GM18498 (cell line): ENCODE measurements around the gene LRRC34.

ENCODE experiments used
- ATAC-seq: cut with Tn5 transposase; IDR thresholded peaks from one replicate; pipeline ENCODE4 v1.9.1; 2021; ENCODE audit warnings: mild to moderate bottlenecking, moderate library complexity; ENCODE audit not compliant: unreplicated experiment

The LRRC34 gene

GRCh38 chr3:169815590-169816150 lies 3.0 kb upstream of the LRRC34 start:
- ATAC-seq: no peak

GRCh38 chr3:169813757-169814517 lies 1.2 kb upstream of the LRRC34 start:
- ATAC-seq: peak; percentile 86

DNA sequence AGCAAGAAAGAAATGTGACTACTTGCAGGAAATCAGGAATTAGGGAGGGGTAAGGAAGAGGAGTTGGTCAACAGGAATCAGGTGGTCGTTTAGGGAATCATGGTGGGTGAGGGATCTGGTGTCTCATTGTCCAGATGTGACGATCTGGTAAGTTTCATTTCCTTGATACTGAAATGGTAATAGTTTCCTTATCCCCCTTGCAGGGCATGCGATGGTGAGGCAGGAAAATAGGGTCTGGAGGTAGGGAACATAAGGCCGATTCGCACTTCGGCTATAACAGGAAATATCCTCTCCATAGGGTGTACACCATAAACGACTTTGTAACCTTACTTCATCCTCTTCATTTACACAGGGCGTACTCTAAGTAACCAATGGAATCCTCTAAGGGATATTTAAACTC lies 574 bp upstream of the LRRC34 start:
- ATAC-seq: no peak

DNA sequence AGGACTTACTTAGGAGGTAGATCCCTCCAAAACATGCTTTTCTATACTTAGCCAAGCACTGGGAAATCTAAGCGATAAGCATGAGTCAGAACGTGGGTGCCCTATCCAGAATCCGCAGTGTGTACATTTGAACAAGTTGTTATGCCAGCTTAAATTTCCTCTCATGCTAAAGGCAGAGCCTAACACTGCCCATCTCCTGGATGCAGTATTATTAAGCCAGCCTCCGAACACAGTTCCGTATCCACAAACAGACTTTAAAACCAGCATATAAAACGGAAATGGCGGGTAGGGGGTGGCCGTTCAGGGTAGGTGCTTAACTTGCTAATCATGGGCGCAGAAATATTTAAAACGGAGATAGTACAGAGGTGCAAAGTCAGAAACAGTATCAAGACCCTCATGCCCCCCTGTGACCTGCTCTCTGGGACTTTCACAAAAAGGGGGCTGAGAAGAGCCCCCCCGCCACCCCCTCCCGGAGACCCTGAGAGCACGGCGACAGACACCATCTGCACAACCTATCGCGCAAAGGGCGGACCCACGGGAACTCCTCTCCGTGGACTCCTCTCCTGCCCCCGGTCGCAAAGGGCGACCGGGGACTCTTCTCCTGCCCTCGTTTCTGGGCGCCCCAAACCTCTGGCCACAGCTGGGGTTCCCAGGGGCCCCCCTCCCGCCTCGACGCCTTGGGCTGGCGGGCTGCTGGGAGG lies 923 bp downstream of the LRRC34 start:
- peak; percentile 22 for ATAC-seq

- ATAC-seq: no peak
These were observed 3.4 kb downstream of the LRRC34 start for GRCh38 chr3:169809230-169809795.

DNA sequence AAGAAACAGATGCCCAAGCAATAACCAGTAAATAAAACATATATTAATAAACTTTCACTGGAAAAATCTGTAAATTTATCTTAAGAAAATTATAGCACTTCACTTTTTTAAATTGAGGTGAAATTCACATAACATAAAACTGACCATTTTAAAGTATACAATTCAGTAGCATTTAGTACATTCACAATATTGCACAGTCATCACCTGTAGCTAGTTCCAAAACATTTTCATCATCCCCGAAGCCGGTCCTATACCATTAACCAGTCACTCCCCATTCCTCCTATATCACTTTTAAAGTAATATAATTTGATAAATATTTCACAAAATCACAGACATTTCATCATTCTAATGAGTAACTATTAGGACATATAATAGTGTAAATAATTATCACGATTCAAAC lies 8.0 kb downstream of the LRRC34 start:
- ATAC-seq: no peak

DNA sequence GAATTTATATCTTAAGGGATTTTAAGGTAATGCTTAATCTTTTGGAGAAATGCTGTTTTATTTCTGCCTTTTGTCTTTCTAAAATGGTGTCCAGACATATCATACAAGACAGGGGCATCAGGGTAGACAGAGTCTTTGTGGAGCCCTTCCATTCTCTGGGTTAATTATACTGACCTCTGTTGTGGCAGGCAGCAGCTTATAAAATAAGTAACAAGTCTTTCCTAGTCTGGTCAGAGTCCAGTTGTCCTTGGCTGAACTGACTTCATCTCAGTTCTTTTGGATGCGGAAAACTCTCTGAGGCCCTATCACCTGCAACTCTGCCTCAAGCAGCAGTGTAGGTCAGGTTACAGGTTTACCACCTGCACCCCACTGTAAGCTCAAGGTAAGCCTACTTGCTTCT lies 20.3 kb downstream of the LRRC34 start:
- ATAC-seq: no peak

- ATAC-seq: no peak
These were observed 21.8 kb downstream of the LRRC34 start for GRCh38 chr3:169790687-169791429.

DNA sequence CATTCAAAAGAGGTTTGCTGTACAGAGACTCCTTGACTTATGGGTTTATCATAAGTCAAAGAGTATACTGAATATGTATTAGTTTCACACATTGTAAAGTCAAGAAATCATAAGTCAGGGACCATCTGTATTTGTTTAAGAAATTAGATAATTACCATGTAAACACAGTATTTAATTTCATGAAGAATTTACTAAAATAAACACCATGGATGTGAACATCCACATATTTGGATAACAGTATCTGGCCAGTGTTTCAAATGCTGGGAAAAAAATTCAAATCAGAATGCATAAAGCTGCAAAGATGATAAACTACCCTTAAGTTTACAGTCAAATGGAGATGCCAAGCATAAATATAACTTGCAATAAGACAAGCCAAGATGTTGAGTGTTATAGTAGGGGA lies 22.5 kb downstream of the LRRC34 start:
- no peak for ATAC-seq

GRCh38 chr3:169787791-169788190 lies 24.9 kb downstream of the LRRC34 start:
- ATAC-seq: no peak

GRCh38 chr3:169787120-169787519 lies 25.6 kb downstream of the LRRC34 start:
- no peak for ATAC-seq

DNA sequence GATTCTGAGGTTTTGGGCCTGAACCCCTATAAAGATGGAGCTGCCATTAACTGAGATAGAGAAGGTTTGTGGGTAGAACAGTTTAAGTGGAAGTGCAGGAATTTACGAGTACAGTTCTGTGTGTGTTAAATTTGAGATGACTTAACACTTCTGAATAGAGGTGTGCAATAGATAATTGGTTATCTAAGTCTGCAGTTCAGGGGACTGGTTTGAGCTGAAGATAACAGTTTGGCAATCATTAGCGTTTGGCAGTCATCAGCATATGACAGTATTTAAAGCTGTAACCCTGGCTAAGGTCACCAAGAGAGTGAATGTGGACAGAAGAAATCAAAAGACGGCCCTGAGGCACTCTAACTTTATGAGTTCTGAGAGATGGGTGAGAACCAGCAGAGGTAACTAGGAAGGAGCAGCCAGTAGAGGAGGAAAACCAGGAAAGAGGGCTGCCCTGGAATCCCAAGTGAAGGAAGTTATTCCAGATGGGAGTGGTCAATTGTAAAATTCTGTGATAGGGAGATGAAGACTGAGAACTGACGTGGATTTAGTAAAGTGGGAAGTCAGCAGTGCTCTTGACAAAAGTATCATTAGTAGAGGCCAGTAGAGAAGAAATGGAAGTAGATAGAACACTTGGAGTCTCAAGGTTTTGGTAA lies 31.4 kb downstream of the LRRC34 start:
- no peak for ATAC-seq

GRCh38 chr3:169780742-169781141 lies 32.0 kb downstream of the LRRC34 start:
- ATAC-seq: no peak

GRCh38 chr3:169777822-169778221 lies 34.9 kb downstream of the LRRC34 start:
- ATAC-seq: no peak

- ATAC-seq: no peak
These were observed 38.5 kb downstream of the LRRC34 start for GRCh38 chr3:169774186-169774585.

DNA sequence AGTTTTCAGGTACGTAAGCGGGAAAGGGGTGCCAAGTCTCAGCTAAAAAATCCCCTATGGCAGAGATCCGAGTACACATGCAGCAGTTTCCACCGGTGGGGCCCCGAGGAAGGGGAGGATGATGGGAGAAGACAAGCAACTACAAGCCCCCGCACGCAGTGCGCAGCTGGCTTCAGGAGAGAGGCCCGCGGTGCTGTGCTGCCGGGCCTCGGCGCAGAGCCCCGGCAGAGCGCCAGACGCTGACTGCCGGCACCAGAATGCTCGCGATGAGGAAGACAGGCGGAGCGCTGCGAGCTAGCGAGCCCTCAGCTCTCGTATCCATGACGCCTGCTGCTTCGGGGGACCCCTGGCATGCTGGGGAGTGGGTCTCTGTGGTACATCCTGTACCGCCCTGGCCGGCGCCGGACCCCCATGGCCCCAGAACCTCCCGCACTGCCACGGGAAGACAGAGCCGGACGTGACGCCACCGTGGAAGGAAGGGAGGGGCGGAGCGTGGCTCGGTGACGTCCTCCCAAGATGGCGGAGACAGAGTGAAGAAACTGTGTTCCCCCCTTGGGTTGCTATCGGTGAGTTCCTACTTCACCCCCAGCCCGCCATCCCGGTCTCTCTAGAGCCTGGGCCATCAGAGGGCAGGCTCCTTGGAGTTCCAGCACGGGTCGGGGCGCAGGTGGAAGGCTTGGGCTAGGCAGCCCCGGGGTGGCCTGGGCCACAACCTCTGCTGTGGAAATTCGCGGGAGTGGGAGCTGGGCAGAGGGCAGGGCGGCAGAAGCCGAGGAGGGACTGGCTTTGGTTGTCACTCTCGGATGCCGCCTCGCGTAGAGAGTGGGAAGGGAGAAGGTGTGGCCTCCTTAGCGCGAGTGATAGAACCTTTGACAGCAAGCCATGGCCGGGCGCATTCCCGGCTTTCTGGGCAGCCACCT lies 39.5 kb downstream of the LRRC34 start, which contains the start of gene MYNN:
MYNN (plus strand) TSS at position 500 of the 920 bp plus-strand sequence. CDS start 900 bp downstream, outside the sequence.
- ATAC-seq: peak; percentile 85

- peak; percentile 14 for ATAC-seq
These were observed 40.3 kb downstream of the LRRC34 start for GRCh38 chr3:169772305-169772896.

- peak; percentile 18 for ATAC-seq
These were observed 41.0 kb downstream of the LRRC34 start for GRCh38 chr3:169771497-169772304.
